ENCODE measurements around the gene MAP1LC3A. TPM values are rescaled to one million over a fixed set of nuclear protein-coding genes. Genes with fewer than 3 reads are reported as not detected.

Gene MAP1LC3A
- total RNA-seq, 1 experiment from 2014 or later = 25.9 TPM

DNA sequence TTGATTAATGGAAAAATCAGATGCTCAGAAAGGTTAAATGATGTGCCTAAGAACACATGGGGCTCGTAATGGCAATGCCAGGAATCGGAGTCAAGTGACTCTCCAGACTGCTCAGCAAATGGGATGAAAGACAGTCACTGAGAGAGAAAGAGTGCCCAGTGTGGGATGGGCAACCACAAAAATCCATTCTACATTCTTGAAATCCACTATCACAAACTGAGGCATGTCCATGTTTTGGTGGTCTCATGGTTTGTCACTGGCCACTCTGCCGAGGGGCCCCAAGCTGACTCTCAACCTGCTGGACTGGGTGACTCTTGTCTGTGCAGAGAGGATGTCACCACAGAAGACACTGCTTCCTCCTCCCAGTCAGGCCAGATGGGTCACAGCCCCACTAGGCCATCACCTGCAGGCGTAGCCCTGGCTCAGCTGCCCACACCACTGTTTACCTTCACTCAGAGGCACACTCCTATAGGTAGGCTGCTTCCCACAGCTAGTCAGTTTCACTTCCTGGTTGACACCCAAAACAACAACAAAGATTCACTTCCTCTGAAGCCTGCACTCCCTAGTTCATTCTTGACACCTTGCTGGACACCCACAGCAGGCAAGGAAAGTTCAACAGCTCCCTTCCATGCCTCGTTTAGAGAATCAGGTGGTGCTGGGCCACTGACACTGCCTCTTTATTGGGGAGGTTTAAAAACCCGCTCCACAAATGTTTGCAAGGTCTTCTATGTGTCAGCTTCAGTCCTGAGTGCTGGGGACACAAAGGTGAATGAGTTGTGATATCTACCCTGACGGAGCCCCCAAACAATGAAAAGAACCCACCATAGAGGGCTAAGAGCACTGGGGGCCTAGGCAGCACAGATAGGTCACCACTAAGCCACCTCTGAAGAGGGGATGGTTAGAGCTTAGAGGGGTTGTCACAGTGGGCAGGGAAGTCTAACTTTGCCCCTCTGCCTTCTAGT, 21.7 kb downstream of the MAP1LC3A start:
- H3K79me1 ChIP-seq (ENCODE audit: insufficient read depth, low read depth, low read length, poor library complexity, severe bottlenecking) = no peaks in the 10 kb centered on the region
- H3K23me2 ChIP-seq (ENCODE audit: insufficient read length, low read depth, low read length, poor library complexity, severe bottlenecking) = no peaks in the 10 kb centered on the region
- TF ChIP-seq, protein P1, sequence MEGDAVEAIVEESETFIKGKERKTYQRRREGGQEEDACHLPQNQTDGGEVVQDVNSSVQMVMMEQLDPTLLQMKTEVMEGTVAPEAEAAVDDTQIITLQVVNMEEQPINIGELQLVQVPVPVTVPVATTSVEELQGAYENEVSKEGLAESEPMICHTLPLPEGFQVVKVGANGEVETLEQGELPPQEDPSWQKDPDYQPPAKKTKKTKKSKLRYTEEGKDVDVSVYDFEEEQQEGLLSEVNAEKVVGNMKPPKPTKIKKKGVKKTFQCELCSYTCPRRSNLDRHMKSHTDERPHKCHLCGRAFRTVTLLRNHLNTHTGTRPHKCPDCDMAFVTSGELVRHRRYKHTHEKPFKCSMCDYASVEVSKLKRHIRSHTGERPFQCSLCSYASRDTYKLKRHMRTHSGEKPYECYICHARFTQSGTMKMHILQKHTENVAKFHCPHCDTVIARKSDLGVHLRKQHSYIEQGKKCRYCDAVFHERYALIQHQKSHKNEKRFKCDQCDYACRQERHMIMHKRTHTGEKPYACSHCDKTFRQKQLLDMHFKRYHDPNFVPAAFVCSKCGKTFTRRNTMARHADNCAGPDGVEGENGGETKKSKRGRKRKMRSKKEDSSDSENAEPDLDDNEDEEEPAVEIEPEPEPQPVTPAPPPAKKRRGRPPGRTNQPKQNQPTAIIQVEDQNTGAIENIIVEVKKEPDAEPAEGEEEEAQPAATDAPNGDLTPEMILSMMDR (conservative IDR thresholded peaks at IDR 0.05) = no peak
- no peaks in the 10 kb centered on the region for H4K20me1 ChIP-seq (ENCODE audit: control insufficient read depth, insufficient read depth, insufficient read length)
- no peak overlapping the region for H2BK5ac ChIP-seq (ENCODE audit: insufficient read length, low read length)
- no peak overlapping the region for H4K5ac ChIP-seq (ENCODE audit: insufficient read length, low read depth, low read length)
- no CpG with 5 or more reads among the region's 7 CpGs for WGBS (ENCODE audit: extremely low coverage, insufficient read length, low lambda C conversion rate)
- H3T11ph ChIP-seq (ENCODE audit: low read length) = no peak overlapping the region
- H3K27ac ChIP-seq (ENCODE audit: insufficient read length, low read depth, low read length) = no peak overlapping the region
- no peaks in the 10 kb centered on the region for H3K79me2 ChIP-seq (ENCODE audit: insufficient read depth, low read length)
- no peak overlapping the region for H3K9ac ChIP-seq (ENCODE audit: extremely low read depth, insufficient read length, low read length)
- no peak overlapping the region for H3K18ac ChIP-seq (ENCODE audit: insufficient read length, low read depth, low read length)
- no peak overlapping the region for H3K14ac ChIP-seq (ENCODE audit: insufficient read depth, low read length)
- Mint-ChIP-seq H3K27ac (no peak overlapping the region; a peak in 1 of 7 replicates), H3K36me3 (ENCODE audit: insufficient read depth in 1 of 3, low read depth in 3 of 3) (peaks cover 0 to 15% (median 6%) of the 10 kb centered on the region in 3 experiments; a peak in 4 of 7 replicates), H3K4me3 (no peak overlapping the region), H3K27me3 (ENCODE audit: low read depth) (no peaks in the 10 kb centered on the region; the same call in 1 of the 2 replicates), H3K9me3 (no peaks in the 10 kb centered on the region), H3K4me1 (no peaks in the 10 kb centered on the region)
- no peaks in the 10 kb centered on the region for H3K27me3 ChIP-seq (ENCODE audit: insufficient read depth, low read length)
- no peak overlapping the region for H2BK120ac ChIP-seq (ENCODE audit: low read depth, low read length, poor library complexity, severe bottlenecking)
- H2AFZ ChIP-seq (ENCODE audit: low read length) = no peak overlapping the region
- no peak overlapping the region for H2BK15ac ChIP-seq (ENCODE audit: low read depth, low read length)
- H3K4me1 ChIP-seq (ENCODE audit: insufficient read depth, low read length) = no peaks in the 10 kb centered on the region
- DNase-seq = no peak
- no peak overlapping the region for H4K91ac ChIP-seq (ENCODE audit: insufficient read length, low read depth, low read length)
- no peaks in the 10 kb centered on the region for H3K9me3 ChIP-seq (ENCODE audit: control insufficient read depth, low read depth, low read length)
- no peak overlapping the region for H2BK20ac ChIP-seq (ENCODE audit: low read depth, low read length, poor library complexity, severe bottlenecking)
- H2AK5ac ChIP-seq (ENCODE audit: insufficient read length, low read length) = no peak overlapping the region
- no peak overlapping the region for H3K56ac ChIP-seq (ENCODE audit: insufficient read length, low read depth, low read length)
- no peak overlapping the region for H4K8ac ChIP-seq (replicated peaks; ENCODE audit: insufficient read length, low read depth, low read length)
- no peak overlapping the region for H3K4me2 ChIP-seq (ENCODE audit: insufficient read depth, insufficient read length, low read length)
- H3K4ac ChIP-seq (ENCODE audit: low read depth, low read length) = no peak overlapping the region
- H2BK12ac ChIP-seq (ENCODE audit: insufficient read length, low read depth, low read length) = no peak overlapping the region
- H3K23ac ChIP-seq (ENCODE audit: insufficient read length, low read depth, low read length) = no peak overlapping the region
